Measurements from ENCODE around the gene HRH2.
A peak's percentile ranks its signal among the peaks of the same experiment; 100 is the strongest.

Gene HRH2

DNA sequence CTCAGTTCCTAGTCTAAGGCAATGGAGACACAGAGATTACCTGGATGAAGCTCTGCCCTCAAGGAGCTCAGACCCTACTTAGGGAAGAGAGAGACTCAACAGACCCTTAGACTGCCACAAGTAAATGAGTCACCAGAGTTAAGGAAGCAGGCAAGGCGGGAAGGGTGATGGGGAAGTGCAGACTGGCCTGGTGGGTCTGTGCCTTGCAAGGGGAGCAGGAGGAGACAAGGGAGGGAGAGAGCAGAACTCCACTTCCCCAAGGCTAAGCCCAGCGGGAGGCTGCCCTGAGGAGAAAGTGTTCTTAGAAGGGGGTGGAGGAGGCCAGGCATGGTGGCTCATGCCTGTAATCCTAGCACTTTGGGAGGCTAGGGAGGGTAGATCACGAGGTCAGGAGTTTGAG, 83.7 kb downstream of the HRH2 start:
- no peak overlapping the region for H3K4me2 ChIP-seq (ENCODE audit: insufficient read depth, low read length, poor library complexity, severe bottlenecking)
- no peak for DNase-seq (ENCODE audit: low spot score)
- no peak overlapping the region for H2AFZ ChIP-seq (ENCODE audit: low read length)
- H3K4ac ChIP-seq (ENCODE audit: low read length): no peak overlapping the region
- H3K9ac ChIP-seq (ENCODE audit: low read depth, low read length, poor library complexity): no peak overlapping the region
- no peak overlapping the region for H4K8ac ChIP-seq (ENCODE audit: low read depth, low read length)
- H3K79me1 ChIP-seq (ENCODE audit: low read depth, low read length): no peaks in the 10 kb centered on the region
- no peak overlapping the region for H3K18ac ChIP-seq (ENCODE audit: low read length)
- no peak overlapping the region for H2BK5ac ChIP-seq (ENCODE audit: low read length)
- no peaks in the 10 kb centered on the region for H3K27me3 ChIP-seq (ENCODE audit: control insufficient read depth in 3 of 3, insufficient read depth in 3 of 3, low read depth in 1 of 3, low read length in 3 of 3)
- H2BK12ac ChIP-seq (ENCODE audit: low read length): no peak overlapping the region
- no peak overlapping the region for H2BK120ac ChIP-seq (ENCODE audit: low read depth, low read length)
- H3K4me1 ChIP-seq (ENCODE audit: control insufficient read depth in 2 of 2, insufficient read depth in 1 of 2, low read depth in 1 of 2, low read length in 2 of 2): no peaks in the 10 kb centered on the region
- H3K27ac ChIP-seq (replicated peaks; ENCODE audit: low read length): no peak overlapping the region
- H3K36me3 ChIP-seq (replicated peaks in 1 of 2; ENCODE audit: control insufficient read depth in 2 of 2, insufficient read depth in 2 of 2, low read length in 2 of 2): no peaks in the 10 kb centered on the region
- H3K4me3 ChIP-seq (ENCODE audit: low read length in 2 of 2): no peak overlapping the region
- no peaks in the 10 kb centered on the region for H3K9me3 ChIP-seq (replicated peaks in 1 of 2; ENCODE audit: control insufficient read depth in 2 of 2, insufficient read depth in 1 of 2, low read depth in 1 of 2, low read length in 2 of 2)
- H2AK5ac ChIP-seq (ENCODE audit: low read depth, low read length): no peak overlapping the region
- no peak overlapping the region for H3K14ac ChIP-seq (ENCODE audit: low read length)
- no peak overlapping the region for H4K91ac ChIP-seq (ENCODE audit: low read depth, low read length, poor library complexity)
- H2BK15ac ChIP-seq (ENCODE audit: low read length): no peak overlapping the region
- no CpG with 5 or more reads among the region's 3 CpGs for WGBS, 2 donors (ENCODE audit: extremely low coverage in 2 of 2, insufficient read length in 2 of 2, insufficient replicate concordance in 1 of 2)
- H3K23ac ChIP-seq (ENCODE audit: low read depth, low read length, poor library complexity): no peak overlapping the region

GRCh38 chr5:175742290-175742994, 84.6 kb downstream of the HRH2 start:
- no peak overlapping the region for H4K8ac ChIP-seq (ENCODE audit: low read depth, low read length)
- no peak overlapping the region for H3K14ac ChIP-seq (ENCODE audit: low read length)
- WGBS, 2 donors (ENCODE audit: extremely low coverage in 2 of 2, insufficient read length in 2 of 2, insufficient replicate concordance in 1 of 2): no CpG with 5 or more reads among the region's 10 CpGs
- H3K36me3 ChIP-seq (replicated peaks in 1 of 2; ENCODE audit: control insufficient read depth in 2 of 2, insufficient read depth in 2 of 2, low read length in 2 of 2): no peaks in the 10 kb centered on the region
- no peak overlapping the region for H3K4me3 ChIP-seq (ENCODE audit: low read length in 2 of 2)
- no peaks in the 10 kb centered on the region for H3K79me1 ChIP-seq (ENCODE audit: low read depth, low read length)
- no peak overlapping the region for H3K4ac ChIP-seq (ENCODE audit: low read length)
- H3K4me1 ChIP-seq (ENCODE audit: control insufficient read depth in 2 of 2, insufficient read depth in 1 of 2, low read depth in 1 of 2, low read length in 2 of 2): peaks cover 0 to 2% of the 10 kb centered on the region in 2 donors
- H2BK120ac ChIP-seq (ENCODE audit: low read depth, low read length): no peak overlapping the region
- H3K23ac ChIP-seq (ENCODE audit: low read depth, low read length, poor library complexity): no peak overlapping the region
- no peak overlapping the region for H3K18ac ChIP-seq (ENCODE audit: low read length)
- no peaks in the 10 kb centered on the region for H3K27me3 ChIP-seq (ENCODE audit: control insufficient read depth in 3 of 3, insufficient read depth in 3 of 3, low read depth in 1 of 3, low read length in 3 of 3)
- no peak overlapping the region for H4K91ac ChIP-seq (ENCODE audit: low read depth, low read length, poor library complexity)
- no peak overlapping the region for H3K4me2 ChIP-seq (ENCODE audit: insufficient read depth, low read length, poor library complexity, severe bottlenecking)
- H2BK15ac ChIP-seq (ENCODE audit: low read length): no peak overlapping the region
- H3K9me3 ChIP-seq (replicated peaks in 1 of 2; ENCODE audit: control insufficient read depth in 2 of 2, insufficient read depth in 1 of 2, low read depth in 1 of 2, low read length in 2 of 2): no peaks in the 10 kb centered on the region
- no peak overlapping the region for H2BK12ac ChIP-seq (ENCODE audit: low read length)
- H2AFZ ChIP-seq (ENCODE audit: low read length): no peak overlapping the region
- no peak overlapping the region for H3K9ac ChIP-seq (ENCODE audit: low read depth, low read length, poor library complexity)
- no peak for DNase-seq (ENCODE audit: low spot score)
- no peak overlapping the region for H3K27ac ChIP-seq (replicated peaks; ENCODE audit: low read length)
- no peak overlapping the region for H2AK5ac ChIP-seq (ENCODE audit: low read depth, low read length)
- no peak overlapping the region for H2BK5ac ChIP-seq (ENCODE audit: low read length)

- H2AK5ac ChIP-seq (ENCODE audit: low read depth, low read length): no peak overlapping the region
- no peaks in the 10 kb centered on the region for H3K79me1 ChIP-seq (ENCODE audit: low read depth, low read length)
- H3K9ac ChIP-seq (ENCODE audit: low read depth, low read length, poor library complexity): no peak overlapping the region
- H3K9me3 ChIP-seq (replicated peaks in 1 of 2; ENCODE audit: control insufficient read depth in 2 of 2, insufficient read depth in 1 of 2, low read depth in 1 of 2, low read length in 2 of 2): no peaks in the 10 kb centered on the region
- no peak overlapping the region for H3K4me3 ChIP-seq (ENCODE audit: low read length in 2 of 2)
- H3K27me3 ChIP-seq (ENCODE audit: control insufficient read depth in 3 of 3, insufficient read depth in 3 of 3, low read depth in 1 of 3, low read length in 3 of 3): no peaks in the 10 kb centered on the region
- no peak overlapping the region for H4K91ac ChIP-seq (ENCODE audit: low read depth, low read length, poor library complexity)
- H3K4me2 ChIP-seq (ENCODE audit: insufficient read depth, low read length, poor library complexity, severe bottlenecking): no peak overlapping the region
- no peak overlapping the region for H2BK12ac ChIP-seq (ENCODE audit: low read length)
- no peak overlapping the region for H2BK120ac ChIP-seq (ENCODE audit: low read depth, low read length)
- DNase-seq (ENCODE audit: low spot score): peak; percentile 36
- H2BK15ac ChIP-seq (ENCODE audit: low read length): no peak overlapping the region
- H3K36me3 ChIP-seq (replicated peaks in 1 of 2; ENCODE audit: control insufficient read depth in 2 of 2, insufficient read depth in 2 of 2, low read length in 2 of 2): no peaks in the 10 kb centered on the region
- H4K8ac ChIP-seq (ENCODE audit: low read depth, low read length): no peak overlapping the region
- no peak overlapping the region for H3K14ac ChIP-seq (ENCODE audit: low read length)
- H3K4ac ChIP-seq (ENCODE audit: low read length): no peak overlapping the region
- no CpG with 5 or more reads among the region's 1 CpG for WGBS, 2 donors (ENCODE audit: extremely low coverage in 2 of 2, insufficient read length in 2 of 2, insufficient replicate concordance in 1 of 2)
- H2AFZ ChIP-seq (ENCODE audit: low read length): no peak overlapping the region
- H3K23ac ChIP-seq (ENCODE audit: low read depth, low read length, poor library complexity): no peak overlapping the region
- H3K27ac ChIP-seq (replicated peaks; ENCODE audit: low read length): no peak overlapping the region
- H3K4me1 ChIP-seq (ENCODE audit: control insufficient read depth in 2 of 2, insufficient read depth in 1 of 2, low read depth in 1 of 2, low read length in 2 of 2): peaks cover 0 to 2% of the 10 kb centered on the region in 2 donors
- H3K18ac ChIP-seq (ENCODE audit: low read length): no peak overlapping the region
- H2BK5ac ChIP-seq (ENCODE audit: low read length): no peak overlapping the region
Observed at GRCh38 chr5:175743676-175744210, 85.9 kb downstream of the HRH2 start.

DNA sequence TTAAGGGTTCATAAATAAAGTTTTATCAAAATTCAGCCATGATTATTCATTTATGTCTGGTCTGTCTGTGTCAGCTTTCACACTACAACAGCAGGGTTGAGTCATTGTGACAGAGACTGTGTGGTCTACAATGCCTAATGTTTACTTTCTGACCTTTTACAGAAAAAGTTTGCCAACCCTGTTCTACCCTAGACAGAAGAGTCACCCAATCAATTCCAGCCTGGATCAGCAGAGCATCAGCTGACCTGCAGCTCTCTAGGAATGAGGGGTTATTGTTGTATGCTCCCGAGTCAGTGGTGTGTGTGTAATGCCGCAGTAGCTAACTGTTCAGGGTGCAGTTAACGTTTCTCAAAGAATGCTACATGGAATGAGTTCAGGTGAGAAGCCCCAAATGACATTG, 87.3 kb downstream of the HRH2 start:
- DNase-seq (ENCODE audit: low spot score): no peak
- no CpG with 5 or more reads among the region's 3 CpGs for WGBS, 2 donors (ENCODE audit: extremely low coverage in 2 of 2, insufficient read length in 2 of 2, insufficient replicate concordance in 1 of 2)
- no peak overlapping the region for H2BK120ac ChIP-seq (ENCODE audit: low read depth, low read length)
- no peak overlapping the region for H3K9ac ChIP-seq (ENCODE audit: low read depth, low read length, poor library complexity)
- no peak overlapping the region for H4K8ac ChIP-seq (ENCODE audit: low read depth, low read length)
- H2BK12ac ChIP-seq (ENCODE audit: low read length): no peak overlapping the region
- H3K4me3 ChIP-seq (ENCODE audit: low read length in 2 of 2): no peak overlapping the region
- no peak overlapping the region for H2BK15ac ChIP-seq (ENCODE audit: low read length)
- no peak overlapping the region for H3K4me2 ChIP-seq (ENCODE audit: insufficient read depth, low read length, poor library complexity, severe bottlenecking)
- no peak overlapping the region for H3K27ac ChIP-seq (replicated peaks; ENCODE audit: low read length)
- no peak overlapping the region for H3K4ac ChIP-seq (ENCODE audit: low read length)
- H2BK5ac ChIP-seq (ENCODE audit: low read length): no peak overlapping the region
- H3K4me1 ChIP-seq (ENCODE audit: control insufficient read depth in 2 of 2, insufficient read depth in 1 of 2, low read depth in 1 of 2, low read length in 2 of 2): peaks cover 0 to 2% of the 10 kb centered on the region in 2 donors
- H3K79me1 ChIP-seq (ENCODE audit: low read depth, low read length): no peaks in the 10 kb centered on the region
- H2AK5ac ChIP-seq (ENCODE audit: low read depth, low read length): no peak overlapping the region
- H3K36me3 ChIP-seq (replicated peaks in 1 of 2; ENCODE audit: control insufficient read depth in 2 of 2, insufficient read depth in 2 of 2, low read length in 2 of 2): no peaks in the 10 kb centered on the region
- no peak overlapping the region for H3K18ac ChIP-seq (ENCODE audit: low read length)
- H4K91ac ChIP-seq (ENCODE audit: low read depth, low read length, poor library complexity): no peak overlapping the region
- H3K27me3 ChIP-seq (ENCODE audit: control insufficient read depth in 3 of 3, insufficient read depth in 3 of 3, low read depth in 1 of 3, low read length in 3 of 3): no peaks in the 10 kb centered on the region
- no peaks in the 10 kb centered on the region for H3K9me3 ChIP-seq (replicated peaks in 1 of 2; ENCODE audit: control insufficient read depth in 2 of 2, insufficient read depth in 1 of 2, low read depth in 1 of 2, low read length in 2 of 2)
- no peak overlapping the region for H3K23ac ChIP-seq (ENCODE audit: low read depth, low read length, poor library complexity)
- no peak overlapping the region for H3K14ac ChIP-seq (ENCODE audit: low read length)
- no peak overlapping the region for H2AFZ ChIP-seq (ENCODE audit: low read length)
